Glutamatergic neuron (in vitro differentiated cells): ENCODE results near the gene TCFL5. TPM values are rescaled to one million over a fixed set of nuclear protein-coding genes. Genes with fewer than 3 reads are reported as not detected.

Experiments used
- DNase-seq: peaks from one replicate; pipeline ENCODE4 v3.0.0; 2022
- H3K27ac Mint-ChIP-seq: one replicate; pipeline ENCODE4 v1.8.0; 2020; ENCODE audit warnings: mild to moderate bottlenecking, mixed read lengths, inconsistent platforms; ENCODE audit not compliant: unreplicated experiment
- H3K27me3 Mint-ChIP-seq: one replicate; pipeline ENCODE4 v1.8.0; 2020; ENCODE audit warnings: mild to moderate bottlenecking, moderate library complexity, mixed read lengths, inconsistent platforms; ENCODE audit not compliant: unreplicated experiment
- H3K36me3 Mint-ChIP-seq: one replicate; pipeline ENCODE4 v1.8.0; 2020; ENCODE audit warnings: mild to moderate bottlenecking, mixed read lengths, inconsistent platforms; ENCODE audit not compliant: unreplicated experiment
- H3K4me1 Mint-ChIP-seq: one replicate; pipeline ENCODE4 v1.8.0; 2020; ENCODE audit warnings: mild to moderate bottlenecking, low read depth, mixed read lengths, inconsistent platforms; ENCODE audit not compliant: unreplicated experiment
- H3K4me3 Mint-ChIP-seq: one replicate; pipeline ENCODE4 v1.8.0; 2020; ENCODE audit warnings: mild to moderate bottlenecking, mixed read lengths, inconsistent platforms; ENCODE audit not compliant: unreplicated experiment
- H3K9me3 Mint-ChIP-seq: one replicate; pipeline ENCODE4 v1.8.0; 2020; ENCODE audit warnings: mild to moderate bottlenecking, moderate library complexity, mixed read lengths, inconsistent platforms; ENCODE audit not compliant: unreplicated experiment
- CTCF ChIP-seq: fragments of 200-600 bp; sonication (generic); IDR thresholded peaks from one replicate; pipeline ENCODE4 v1.5.0; 2021; ENCODE audit not compliant: partially characterized antibody, unreplicated experiment
- total RNA-seq: library from RNA; stranded (reverse); fragmentation: NEBNext Ultra II Directional; extraction: Animal tissue kit (Norgen Biotek cat#: 25700); gene quantifications from one replicate; pipeline ENCODE4 v1.2.1, GENCODE V29; 2021; ENCODE audit not compliant: unreplicated experiment

The TCFL5 gene
- total RNA-seq, 1 donor from 2014 or later = 12.6 TPM

- peaks cover 6% of the 10 kb centered on the region for H3K9me3 Mint-ChIP-seq
Observed at GRCh38 chr20:62792940-62793756, 68.5 kb downstream of the TCFL5 start.

GRCh38 chr20:62792182-62792939 is 69.3 kb downstream of the TCFL5 start:
- Mint-ChIP-seq H3K4me3 (no peak overlapping the region), H3K27ac (no peak overlapping the region), H3K4me1 (peaks cover 15% of the 10 kb centered on the region), H3K27me3 (peaks cover 4% of the 10 kb centered on the region), H3K9me3 (peaks cover 4% of the 10 kb centered on the region), H3K36me3 (peaks cover 5% of the 10 kb centered on the region)
- no peak for TF ChIP-seq CTCF
- no peak for DNase-seq

More at GRCh38 chr20:62792940-62793756, 68.5 kb downstream of the TCFL5 start:
- Mint-ChIP-seq H3K4me3 (no peak overlapping the region), H3K4me1 (peaks cover 10% of the 10 kb centered on the region), H3K27me3 (peaks cover 7% of the 10 kb centered on the region), H3K36me3 (peaks cover under 1% of the 10 kb centered on the region), H3K27ac (no peak overlapping the region)
- no peak for DNase-seq
- TF ChIP-seq CTCF = no peak

DNA sequence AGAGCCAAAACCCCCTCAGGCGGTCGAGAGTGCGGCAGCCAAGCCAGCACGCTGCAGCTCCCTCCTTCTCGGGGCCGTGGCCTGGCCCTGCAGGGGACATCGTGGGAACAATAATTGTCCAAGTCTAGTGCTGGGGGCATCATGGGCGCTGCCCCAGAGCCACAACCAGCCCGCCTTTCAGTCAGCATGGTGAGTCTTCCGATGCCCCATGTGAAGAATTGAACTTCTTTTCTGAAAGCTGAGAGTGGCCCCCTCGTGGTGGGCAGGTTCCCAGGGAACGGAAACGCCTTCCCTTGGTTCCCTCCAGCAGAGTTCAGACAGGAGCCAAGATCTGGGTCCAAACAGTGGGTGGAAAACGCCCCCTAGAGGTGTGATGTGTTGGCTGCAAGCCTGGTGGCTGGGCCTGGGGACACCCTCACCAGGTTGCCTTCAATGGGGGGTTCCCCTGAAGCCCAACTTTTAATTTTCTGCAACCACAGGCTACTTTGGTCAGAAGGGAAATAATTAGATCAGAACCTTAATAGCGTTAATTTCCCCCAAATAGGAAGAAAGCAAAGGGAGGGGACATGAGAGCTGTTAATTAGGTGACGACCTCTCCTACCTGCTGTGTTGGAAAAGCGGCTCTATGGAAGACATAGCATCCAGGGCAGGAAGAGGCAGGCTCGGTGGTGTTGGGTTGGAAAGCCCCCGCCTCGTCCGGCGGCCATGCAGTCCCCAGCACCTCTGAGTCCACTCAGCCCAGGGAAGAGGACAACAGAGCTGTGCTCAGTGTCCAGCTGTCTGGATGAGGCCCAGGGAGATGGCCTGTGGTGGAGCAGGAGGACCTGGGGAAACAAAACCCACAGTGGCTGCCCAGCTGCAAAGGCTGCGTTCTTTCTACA is 70.1 kb downstream of the TCFL5 start:
- Mint-ChIP-seq H3K27ac (no peak overlapping the region), H3K9me3 (peaks cover 4% of the 10 kb centered on the region), H3K36me3 (peaks cover 6% of the 10 kb centered on the region), H3K27me3 (peaks cover 4% of the 10 kb centered on the region), H3K4me1 (peaks cover 15% of the 10 kb centered on the region), H3K4me3 (peak overlapping the region; percentile 50)
- TF ChIP-seq CTCF = peak; percentile 96
- peak; percentile 86 for DNase-seq

Other genes with a start within 250 kb of the TCFL5 start
- gene SLCO4A1, start 219.3 kb downstream of the TCFL5 start, total RNA-seq = 26.5 TPM
- 4.0 TPM for gene NTSR1, start 153.0 kb downstream of the TCFL5 start, total RNA-seq
- gene MRGBP, start 65.3 kb downstream of the TCFL5 start, total RNA-seq = 15.6 TPM
- 70.5 TPM for gene OGFR, start 57.0 kb downstream of the TCFL5 start, total RNA-seq
- 78.7 TPM for gene COL9A3, start 44.8 kb downstream of the TCFL5 start, total RNA-seq
- gene DIDO1, start 64.7 kb upstream of the TCFL5 start, total RNA-seq = 77.8 TPM
- gene GID8, start 76.3 kb upstream of the TCFL5 start, total RNA-seq = 57.8 TPM
- 1.8 TPM for gene SLC17A9, start 90.9 kb upstream of the TCFL5 start, total RNA-seq
- gene BHLHE23, start 145.1 kb upstream of the TCFL5 start, total RNA-seq = 23.9 TPM